Astrocyte of the hippocampus (primary cell): Measurements from ENCODE around the gene RBKS.

Experiments used
- DNase-seq: peaks from one replicate; pipeline ENCODE4 v3.0.0; 2011; ENCODE audit warnings: low read depth, low spot score

Gene RBKS

DNA sequence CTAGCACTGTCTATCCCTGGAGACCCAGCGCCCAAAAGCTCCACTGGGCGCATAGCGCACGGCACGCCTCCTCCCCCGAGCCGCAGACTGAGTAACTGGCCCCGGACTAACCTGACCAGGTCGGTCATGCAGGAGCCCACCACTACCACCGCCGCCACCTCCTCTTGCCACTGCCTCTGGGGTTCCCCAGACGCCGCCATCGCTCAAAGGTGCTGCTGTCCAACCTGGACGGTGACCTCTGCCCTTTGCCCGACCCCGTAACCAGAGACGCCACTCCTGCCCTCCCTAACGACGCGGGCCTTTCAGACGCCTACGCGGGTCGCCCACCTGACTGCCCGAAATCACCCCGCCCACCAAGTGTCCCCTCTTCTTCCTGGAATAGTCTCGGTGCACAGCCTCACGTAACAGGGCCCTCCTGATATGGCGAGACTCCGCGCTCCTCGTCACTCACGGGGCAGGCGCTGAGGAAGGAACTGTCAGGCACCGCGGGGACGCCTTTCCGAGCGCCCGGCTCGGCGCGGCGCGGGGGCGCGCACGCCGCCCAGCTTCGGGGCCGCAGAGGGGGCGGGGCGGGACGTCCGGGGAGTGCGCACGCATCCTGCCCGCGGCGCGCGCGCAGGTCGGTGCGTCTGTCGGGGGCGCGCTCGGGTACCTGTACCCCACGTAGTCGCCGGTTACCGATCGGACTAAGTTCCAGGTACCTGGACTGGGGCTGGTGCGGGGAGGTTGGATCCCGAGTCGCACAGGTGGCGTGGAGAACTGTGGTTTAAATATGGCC lies at the start of gene RBKS, which contains the start of gene BABAM2:
TSS of gene RBKS (minus strand) at position 242 of the 778 bp plus-strand sequence. CDS start at position 200, 42 bp downstream.
TSS of gene BABAM2 (plus strand) at position 584 of the 778 bp plus-strand sequence. CDS start 3,828 bp downstream, outside the sequence.
- DNase-seq = peak; percentile 96

- no peak for DNase-seq
Observed at GRCh38 chr2:27935026-27935425, 44.8 kb upstream of the RBKS start.

- DNase-seq = peak; percentile 62
Observed at GRCh38 chr2:27932396-27932795, 42.2 kb upstream of the RBKS start.

- DNase-seq = no peak
Observed at GRCh38 chr2:27931361-27931950, 41.3 kb upstream of the RBKS start.

DNA sequence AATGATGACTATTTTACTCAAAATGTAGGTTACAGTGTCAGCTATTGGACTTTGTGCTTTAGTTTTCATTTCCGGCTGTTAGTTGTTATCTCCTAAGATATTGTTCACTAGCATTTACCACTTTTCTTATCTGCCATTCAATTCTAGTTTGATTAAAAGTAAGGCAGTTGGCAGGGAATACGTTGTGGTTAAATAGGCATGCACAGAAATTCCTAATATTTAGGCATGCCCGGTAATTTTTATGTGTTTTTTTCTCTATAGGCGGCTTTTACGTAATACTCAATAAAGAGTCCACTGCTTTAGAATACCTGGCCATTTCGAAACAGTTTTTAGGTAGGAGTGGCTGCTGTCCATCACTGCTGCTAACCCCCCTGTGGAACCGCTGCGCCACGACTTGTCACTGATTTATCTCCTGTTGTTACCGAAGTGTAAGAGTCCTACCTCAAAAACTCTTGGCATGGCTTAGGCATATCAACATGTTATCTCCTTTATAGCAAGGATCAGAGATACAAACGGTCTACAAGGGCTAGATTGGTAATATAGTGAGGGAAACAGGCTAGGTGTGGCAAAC lies 39.8 kb upstream of the RBKS start:
- peak; percentile 37 for DNase-seq

DNA sequence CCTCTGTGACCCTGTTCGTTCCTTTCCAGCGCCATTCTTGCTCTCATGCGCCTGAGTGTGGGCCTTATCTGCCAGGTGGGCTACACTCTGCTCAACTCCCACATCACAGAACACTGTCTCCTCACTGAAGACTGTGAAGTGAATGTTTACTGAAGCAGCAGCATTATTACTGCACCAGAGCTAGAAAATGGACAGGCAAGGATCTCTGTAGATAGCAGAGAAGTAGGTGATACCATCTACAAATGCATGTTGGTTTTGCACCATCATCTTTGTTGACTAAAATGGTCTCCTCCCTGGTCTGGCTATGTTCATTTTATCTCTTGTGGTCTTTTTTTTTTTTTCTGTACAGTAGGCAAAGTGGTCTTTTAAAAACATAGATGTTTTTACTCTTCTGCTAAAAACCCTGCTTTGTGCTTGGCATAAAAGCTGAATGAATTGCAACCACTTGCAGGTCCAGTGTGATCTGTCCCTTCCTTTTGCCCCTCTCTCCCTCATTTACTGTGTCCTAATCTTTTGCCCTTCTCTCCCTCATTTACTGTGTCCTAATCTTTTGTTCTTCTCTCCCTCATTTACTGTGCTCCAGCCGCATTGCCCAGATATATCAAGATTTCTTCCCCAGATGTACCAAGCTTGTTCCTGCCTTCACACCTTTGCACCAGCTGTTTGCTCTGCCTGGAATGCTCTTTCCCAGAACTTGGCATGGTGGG lies 35.7 kb upstream of the RBKS start:
- no peak for DNase-seq

- no peak for DNase-seq
Observed at GRCh38 chr2:27922842-27923241, 32.7 kb upstream of the RBKS start.

- DNase-seq = no peak
Observed at GRCh38 chr2:27921880-27922547, 31.8 kb upstream of the RBKS start.

- no peak for DNase-seq
Observed at GRCh38 chr2:27921424-27921823, 31.2 kb upstream of the RBKS start.

DNA sequence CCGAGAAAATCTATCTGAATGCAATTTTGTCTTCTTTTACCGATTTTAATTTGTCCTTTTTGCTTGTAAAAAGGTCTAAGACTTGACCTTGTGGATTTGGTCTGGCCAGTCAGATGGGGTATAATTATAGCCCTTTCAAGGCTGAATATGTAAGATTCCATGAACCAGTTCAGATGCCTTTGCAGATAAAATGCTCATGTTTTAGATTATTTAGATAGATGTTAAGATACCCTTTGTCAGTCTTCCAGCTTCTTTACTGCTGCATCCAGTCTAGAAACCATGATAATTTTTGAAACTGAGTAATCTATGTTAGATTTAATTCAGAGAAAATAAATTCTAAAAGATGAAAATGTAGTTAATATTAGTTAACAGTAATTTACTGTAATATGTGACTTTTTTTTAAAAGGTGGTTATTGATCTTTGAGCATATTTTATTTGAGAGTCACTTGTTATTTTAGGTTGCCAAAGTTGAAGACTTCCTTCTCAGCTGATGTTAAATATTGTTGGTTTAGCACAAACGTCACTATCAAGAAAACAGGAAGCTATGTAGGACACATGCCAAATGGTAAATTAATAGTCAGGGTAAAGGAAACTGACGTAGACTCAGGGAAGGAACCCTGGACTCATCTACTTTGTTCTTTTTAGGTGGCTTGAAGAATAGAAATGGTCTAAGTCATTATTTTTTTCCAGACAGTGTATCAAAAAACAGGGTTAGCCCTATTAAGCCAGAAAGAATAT lies 30.1 kb upstream of the RBKS start:
- DNase-seq = peak; percentile 8

- peak; percentile 11 for DNase-seq
Observed at GRCh38 chr2:27916293-27916995, 26.3 kb upstream of the RBKS start.

DNA sequence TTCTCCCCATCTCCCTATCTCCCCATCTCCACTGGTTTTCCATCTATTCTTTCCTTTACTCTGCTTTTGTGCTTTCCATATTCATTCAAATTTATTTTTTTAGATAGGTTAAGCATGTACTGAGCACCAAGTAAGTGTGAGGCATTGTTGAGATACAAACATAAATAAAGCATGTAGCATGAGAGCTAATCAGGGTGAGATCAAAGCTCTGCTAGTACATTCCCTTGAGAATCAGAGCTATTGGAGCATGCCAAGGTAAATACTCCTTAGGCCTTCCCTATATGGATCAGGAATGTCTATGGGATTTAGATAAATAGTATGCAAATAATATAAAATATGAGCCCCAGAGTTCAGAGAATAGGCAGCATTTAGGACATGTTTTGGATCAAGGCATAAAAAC lies 25.7 kb upstream of the RBKS start:
- peak; percentile 44 for DNase-seq

DNA sequence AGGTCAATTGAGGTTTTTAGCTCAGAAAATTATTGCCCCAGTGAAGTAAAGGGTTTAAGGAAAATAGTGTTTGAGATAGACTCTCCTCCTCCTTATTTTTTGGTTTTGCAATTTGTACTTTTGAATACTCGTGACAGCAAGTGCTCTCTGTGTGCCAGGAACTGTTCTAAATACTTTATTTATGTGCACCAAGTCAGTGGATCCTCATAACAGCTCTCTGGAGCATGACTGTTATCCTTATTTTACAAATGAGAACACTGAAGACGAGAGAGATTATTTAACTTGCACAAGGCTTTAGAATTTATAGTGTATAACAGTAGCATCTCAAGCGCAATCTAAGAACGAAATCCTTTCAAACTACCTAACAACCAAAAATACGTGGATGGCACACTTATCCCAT lies 25.0 kb upstream of the RBKS start:
- DNase-seq = no peak

DNA sequence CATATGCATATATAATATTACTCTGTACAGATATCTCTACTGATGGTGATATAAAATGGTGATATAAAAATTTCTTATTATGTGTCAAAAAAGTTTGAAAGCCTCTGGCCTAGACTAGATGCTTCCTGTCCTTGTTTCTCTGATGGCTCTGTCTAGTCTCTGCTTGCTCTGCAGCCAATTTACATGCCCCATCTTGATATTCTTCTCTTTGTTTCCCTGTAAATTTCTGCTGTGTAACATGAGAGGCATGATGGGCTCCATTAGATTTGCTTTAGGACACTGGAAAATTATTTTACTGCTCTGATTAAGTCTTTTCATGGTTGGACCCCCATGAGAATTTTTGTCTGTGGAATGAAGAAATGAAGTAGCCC lies 24.6 kb upstream of the RBKS start:
- DNase-seq = no peak

GRCh38 chr2:27914041-27914804 lies 24.0 kb upstream of the RBKS start:
- DNase-seq = no peak

DNA sequence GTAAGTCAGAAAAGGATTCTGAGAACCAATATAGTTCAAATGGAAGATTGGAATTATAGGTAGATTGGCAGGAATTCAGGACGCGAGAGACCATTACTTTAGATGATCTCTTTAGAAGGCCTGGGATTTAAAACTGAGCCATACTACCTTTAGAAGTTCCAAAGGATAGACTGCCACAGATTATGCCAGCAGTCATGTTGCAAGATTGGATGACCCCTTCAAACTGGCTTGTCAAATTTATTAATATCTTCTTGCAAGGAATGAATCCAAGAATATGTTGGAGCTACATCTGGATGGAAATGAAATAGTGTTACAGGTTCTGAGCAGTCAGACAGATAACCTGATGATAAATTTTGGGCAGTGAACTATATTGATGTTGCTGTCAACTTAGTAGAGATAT lies 22.3 kb upstream of the RBKS start:
- DNase-seq = no peak

DNA sequence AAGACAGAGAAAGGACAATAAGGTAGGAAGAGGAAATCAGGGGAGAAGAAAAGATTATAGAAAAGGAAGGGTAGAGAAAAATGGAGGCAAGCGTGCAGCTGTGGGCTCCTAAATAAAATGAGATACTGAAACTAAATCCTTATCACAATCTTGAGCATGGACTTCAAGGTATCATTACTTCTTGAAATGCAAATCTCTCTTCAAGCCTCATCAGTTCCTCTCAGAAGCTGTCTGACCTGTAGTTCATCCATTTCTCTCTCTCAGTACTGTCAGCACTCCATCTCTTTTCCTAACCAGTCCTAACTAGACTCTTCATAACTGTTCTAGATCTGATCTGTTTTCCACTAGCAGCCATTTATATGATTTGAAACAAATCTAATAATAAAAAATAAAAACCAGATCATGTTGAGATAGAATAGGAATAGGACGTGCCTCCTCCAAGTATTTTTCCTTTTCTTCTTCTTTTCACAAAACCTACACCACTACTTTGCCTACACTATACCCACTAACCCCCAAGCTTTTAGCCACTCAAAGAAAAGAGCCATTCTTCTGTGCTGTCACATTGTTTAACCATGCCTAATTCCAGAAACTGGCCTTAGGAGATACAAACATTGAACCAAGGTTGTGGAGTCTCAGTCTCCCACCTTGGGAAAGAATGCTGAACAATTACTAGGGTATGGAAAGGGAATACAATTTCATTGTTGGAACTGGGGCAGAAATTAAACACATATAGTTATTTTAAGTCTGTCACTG lies 21.4 kb upstream of the RBKS start:
- no peak for DNase-seq

- no peak for DNase-seq
Observed at GRCh38 chr2:27909901-27910300, 19.7 kb upstream of the RBKS start.

DNA sequence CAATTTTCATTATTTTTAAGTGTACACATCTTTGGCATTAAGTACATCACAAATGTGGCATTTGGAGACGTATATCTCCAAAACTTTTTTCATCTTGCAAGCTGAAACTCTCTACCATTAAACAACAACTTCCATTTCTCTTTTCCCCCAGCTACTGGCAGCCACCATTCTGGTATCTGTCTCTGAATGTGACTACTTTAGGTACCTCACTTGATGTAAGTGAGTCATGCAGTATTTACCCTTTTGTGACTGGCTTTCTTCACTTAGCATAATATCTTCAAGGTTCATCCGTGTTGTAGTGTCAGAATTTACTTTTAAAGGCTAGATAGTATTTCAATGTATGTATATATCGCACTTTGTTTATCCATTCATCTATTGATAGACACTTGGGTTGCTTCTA lies 17.4 kb upstream of the RBKS start:
- DNase-seq = no peak
